ENCODE data around the gene FAM217B. TPM values are rescaled to one million over a fixed set of nuclear protein-coding genes. Genes with fewer than 3 reads are reported as not detected.

FAM217B gene
- total RNA-seq = 10 to 100 TPM; 17.6 to 18.7 TPM

- POLR2A ChIA-PET = interaction anchor here (0.7 to 1.8 kb wide), 8 partner anchors 9 to 117 kb away, joined by 3 to 6 read pairs (median 4); no protein-coding TSS in a partner anchor
- no peak for TF ChIP-seq CTCF (IDR thresholded peaks at IDR 0.05)
- H3K4me1 Mint-ChIP-seq (ENCODE audit: low read depth) = peaks cover 29% of the 10 kb centered on the region
Measured at GRCh38 chr20:59940129-59940955, at the start of gene FAM217B, which contains the start of gene PPP1R3D. TSS of gene FAM217B (plus strand) at chr20:59940389. CDS start at chr20:59943944, 3,555 bp downstream. TSS of gene PPP1R3D (minus strand) at chr20:59940305. CDS start at chr20:59939931, 374 bp downstream.

GRCh38 chr20:59891581-59891980, 48.6 kb upstream of the FAM217B start:
- peaks cover 2% of the 10 kb centered on the region for H3K9me3 Mint-ChIP-seq
- TF ChIP-seq CTCF (IDR thresholded peaks at IDR 0.05) = no peak
- no peaks in the 10 kb centered on the region for H3K36me3 Mint-ChIP-seq (ENCODE audit: low read depth)
- DNase-seq (no peak), ATAC-seq (no peak)
- no peaks in the 10 kb centered on the region for H3K27me3 Mint-ChIP-seq
- no peak overlapping the region for H3K4me3 Mint-ChIP-seq
- POLR2A ChIA-PET = no interaction called here
- intact Hi-C loops (cut with micrococcal nuclease) = no loop called here
- H3K27ac Mint-ChIP-seq = no peak overlapping the region
- CTCF ChIA-PET = no interaction called here
- peaks cover 2% of the 10 kb centered on the region for H3K4me1 Mint-ChIP-seq (ENCODE audit: low read depth)

More at GRCh38 chr20:59940129-59940955, at the start of gene FAM217B, which contains the start of gene PPP1R3D:
- CTCF ChIA-PET = interaction anchor here (1.3 to 3.2 kb wide), 4 partner anchors 9 to 118 kb away, joined by 3 to 26 read pairs (median 6); no protein-coding TSS in a partner anchor
- Mint-ChIP-seq H3K9me3 (no peaks in the 10 kb centered on the region), H3K36me3 (ENCODE audit: low read depth) (peaks cover 28% of the 10 kb centered on the region), H3K27me3 (no peaks in the 10 kb centered on the region), H3K27ac (peak within 1 kb of the TSS; percentile 95), H3K4me3 (peak within 1 kb of the TSS; percentile 92)
- intact Hi-C loops (cut with micrococcal nuclease) = loop anchor here (10.0 kb wide), 1 partner anchor 114 kb away; no protein-coding TSS in a partner anchor
- ATAC-seq = peak; percentile 95
- DNase-seq = peak; percentile 94

- H3K27me3 Mint-ChIP-seq = no peaks in the 10 kb centered on the region
- CTCF ChIA-PET = interaction anchor here (0.6 kb wide), 1 partner anchor 1689 kb away, joined by 3 read pairs; no protein-coding TSS in a partner anchor
- no peak overlapping the region for H3K4me3 Mint-ChIP-seq
- ATAC-seq (no peak), DNase-seq (no peak)
- no peak for TF ChIP-seq CTCF (IDR thresholded peaks at IDR 0.05)
- H3K36me3 Mint-ChIP-seq (ENCODE audit: low read depth) = no peaks in the 10 kb centered on the region
- intact Hi-C loops (cut with micrococcal nuclease) = no loop called here
- POLR2A ChIA-PET = no interaction called here
- H3K4me1 Mint-ChIP-seq (ENCODE audit: low read depth) = peaks cover 2% of the 10 kb centered on the region
- H3K9me3 Mint-ChIP-seq = no peaks in the 10 kb centered on the region
- H3K27ac Mint-ChIP-seq = no peak overlapping the region
Measured at GRCh38 chr20:59895908-59896307, 44.3 kb upstream of the FAM217B start.

GRCh38 chr20:59902470-59902869, 37.7 kb upstream of the FAM217B start:
- H3K4me3 Mint-ChIP-seq = no peak overlapping the region
- no peaks in the 10 kb centered on the region for H3K27me3 Mint-ChIP-seq
- H3K27ac Mint-ChIP-seq = no peak overlapping the region
- ChIA-PET POLR2A (no interaction called here), CTCF (no interaction called here)
- H3K36me3 Mint-ChIP-seq (ENCODE audit: low read depth) = no peaks in the 10 kb centered on the region
- no peak for TF ChIP-seq CTCF (IDR thresholded peaks at IDR 0.05)
- no peaks in the 10 kb centered on the region for H3K4me1 Mint-ChIP-seq (ENCODE audit: low read depth)
- DNase-seq = no peak
- no peaks in the 10 kb centered on the region for H3K9me3 Mint-ChIP-seq
- intact Hi-C loops (cut with micrococcal nuclease) = no loop called here
- no peak for ATAC-seq

- H3K36me3 Mint-ChIP-seq (ENCODE audit: low read depth) = no peaks in the 10 kb centered on the region
- ChIA-PET POLR2A (no interaction called here), CTCF (interaction anchor here (1.0 to 1.4 kb wide), 2 partner anchors 9 to 31 kb away, joined by 3 to 5 read pairs; no protein-coding TSS in a partner anchor)
- TF ChIP-seq CTCF (IDR thresholded peaks at IDR 0.05) = no peak
- intact Hi-C loops (cut with micrococcal nuclease) = no loop called here
- no peaks in the 10 kb centered on the region for H3K27me3 Mint-ChIP-seq
- no peaks in the 10 kb centered on the region for H3K9me3 Mint-ChIP-seq
- no peak for DNase-seq
- no peak overlapping the region for H3K27ac Mint-ChIP-seq
- no peaks in the 10 kb centered on the region for H3K4me1 Mint-ChIP-seq (ENCODE audit: low read depth)
- no peak for ATAC-seq
- no peak overlapping the region for H3K4me3 Mint-ChIP-seq
Measured at GRCh38 chr20:59903621-59904020, 36.6 kb upstream of the FAM217B start.
